ENCODE data around the gene DTWD2. TPM values are rescaled to one million over a fixed set of nuclear protein-coding genes. Genes with fewer than 3 reads are reported as not detected.
"Not testable (repeated sequence)": the region's sequence is repeated elsewhere in the genome, so short reads cannot be mapped to it uniquely, and the experiment has no call there.

DTWD2 gene
- total RNA-seq, 3 donors from 2014 or later, result 5.8 to 11.4 (median 9.2) TPM

GRCh38 chr5:119011186-119011585, 22.8 kb upstream of the DTWD2 start:
- DNase-seq, result no peak
- no peaks in the 10 kb centered on the region for H3K9me3 ChIP-seq
- no peaks in the 10 kb centered on the region for H3K36me3 ChIP-seq (ENCODE audit: low read depth)
- intact Hi-C loops (cut with DNase I, micrococcal nuclease), result no loop called here
- H3K4me1 ChIP-seq (ENCODE audit: low read depth), result no peaks in the 10 kb centered on the region
- no peak for ATAC-seq
- H3K4me3 ChIP-seq, result no peak overlapping the region
- no peak for TF ChIP-seq CTCF (IDR thresholded peaks at IDR 0.05)

- no peaks in the 10 kb centered on the region for H3K36me3 ChIP-seq (ENCODE audit: low read depth)
- H3K4me3 ChIP-seq, result no peak overlapping the region
- TF ChIP-seq CTCF (IDR thresholded peaks at IDR 0.05), result no peak
- H3K9me3 ChIP-seq, result no peaks in the 10 kb centered on the region
- DNase-seq (no peak), ATAC-seq (no peak)
- intact Hi-C loops (cut with DNase I, micrococcal nuclease), result no loop called here
- no peaks in the 10 kb centered on the region for H3K4me1 ChIP-seq (ENCODE audit: low read depth)
Observed at GRCh38 chr5:119010206-119010605, 21.9 kb upstream of the DTWD2 start.

- H3K36me3 ChIP-seq (ENCODE audit: low read depth), result no peaks in the 10 kb centered on the region
- TF ChIP-seq CTCF (IDR thresholded peaks at IDR 0.05), result no peak
- ATAC-seq (no peak), DNase-seq (no peak)
- no peak overlapping the region for H3K4me3 ChIP-seq
- no peaks in the 10 kb centered on the region for H3K9me3 ChIP-seq
- intact Hi-C loops (cut with DNase I, micrococcal nuclease), result no loop called here
- no peaks in the 10 kb centered on the region for H3K4me1 ChIP-seq (ENCODE audit: low read depth)
Observed at GRCh38 chr5:119009131-119009530, 20.8 kb upstream of the DTWD2 start.

GRCh38 chr5:118999696-119000095, 11.3 kb upstream of the DTWD2 start:
- DNase-seq, result no peak
- Histone ChIP-seq H3K9me3 (peaks cover 8% of the 10 kb centered on the region), H3K4me1 (ENCODE audit: low read depth) (no peaks in the 10 kb centered on the region), H3K4me3 (no peak overlapping the region), H3K36me3 (ENCODE audit: low read depth) (no peaks in the 10 kb centered on the region)
- no peak for ATAC-seq
- no peak for TF ChIP-seq CTCF (IDR thresholded peaks at IDR 0.05)
- intact Hi-C loops (cut with DNase I, micrococcal nuclease), result no loop called here

- H3K36me3 ChIP-seq (ENCODE audit: low read depth); intact Hi-C loops (cut with DNase I, micrococcal nuclease); H3K4me1 ChIP-seq (ENCODE audit: low read depth); ATAC-seq; DNase-seq; H3K9me3 ChIP-seq; H3K4me3 ChIP-seq: not testable (repeated sequence)
Observed at GRCh38 chr5:118998861-118999260, 10.5 kb upstream of the DTWD2 start.

GRCh38 chr5:118996098-118996497, 7.8 kb upstream of the DTWD2 start:
- Histone ChIP-seq H3K9me3 (peaks cover 8% of the 10 kb centered on the region), H3K36me3 (ENCODE audit: low read depth) (no peaks in the 10 kb centered on the region), H3K4me1 (ENCODE audit: low read depth) (no peaks in the 10 kb centered on the region), H3K4me3 (no peak overlapping the region)
- intact Hi-C loops (cut with DNase I, micrococcal nuclease), result no loop called here
- ATAC-seq (no peak), DNase-seq (no peak)
- no peak for TF ChIP-seq CTCF (IDR thresholded peaks at IDR 0.05)
